IMR-90 (cell line): Measurements from ENCODE around the gene ADAMTS3. TPM values are rescaled to one million over a fixed set of nuclear protein-coding genes. Genes with fewer than 3 reads are reported as not detected.

Experiments used
- ATAC-seq: fragments of 200-7000 bp; cut with Tn5 transposase; 2 replicates; pipeline ENCODE4 v1.9.1; 2020; ENCODE audit warnings: low read depth, mild to moderate bottlenecking, moderate library complexity
- BruUV-seq: library from RNA; stranded (reverse); fragments of 400-500 nt; replicated peaks from 2 replicates; lab custom pipeline; 2021; lab: Mats Ljungman, UMichigan
- CTCF ChIA-PET: fragments of 300-600 bp; formaldehyde crosslinking; extraction: SDS; loops from one replicate; lab custom pipeline; 2021; ENCODE audit warnings: antibody characterized with exemption; lab: Yijun Ruan, JAX
- POLR2A ChIA-PET: fragments of 300-600 bp; sonication (Branson Sonifier 250); formaldehyde crosslinking; loops from one replicate; lab custom pipeline; 2022; ENCODE audit warnings: antibody characterized with exemption; ENCODE audit not compliant: unreplicated experiment; lab: Charles Lee
- DNase-seq: peaks from one replicate; pipeline ENCODE4 v3.0.0; 2013
- H2AFZ ChIP-seq: replicated peaks from 2 replicates; pipeline ENCODE3; 2013; ENCODE audit warnings: low read length, mild to moderate bottlenecking; ENCODE audit not compliant: poor library complexity
- H2AK5ac ChIP-seq: 2 replicates; pipeline ENCODE4 v1.6.1; 2013; ENCODE audit warnings: low read depth, low read length, inconsistent platforms
- H2AK9ac ChIP-seq: replicated peaks from 2 replicates; pipeline ENCODE3; 2013; ENCODE audit warnings: mild to moderate bottlenecking, low read depth, low read length, moderate library complexity; ENCODE audit not compliant: poor library complexity
- H2BK120ac ChIP-seq: 2 replicates; pipeline ENCODE4 v1.6.1; 2013; ENCODE audit warnings: low read depth, low read length, inconsistent platforms
- H2BK15ac ChIP-seq: 3 replicates; pipeline ENCODE4 v1.6.1; 2013; ENCODE audit warnings: low read depth, low read length, inconsistent platforms
- H2BK20ac ChIP-seq: 2 replicates; pipeline ENCODE4 v1.6.1; 2013; ENCODE audit warnings: low read depth, mild to moderate bottlenecking, inconsistent platforms, low read length, moderate library complexity
- H2BK5ac ChIP-seq: 2 replicates; pipeline ENCODE4 v1.6.1; 2013; ENCODE audit warnings: mild to moderate bottlenecking, low read depth, low read length, inconsistent platforms; ENCODE audit not compliant: poor library complexity, severe bottlenecking
- H3K14ac ChIP-seq: replicated peaks from 2 replicates; pipeline ENCODE4 v1.6.1; 2013; ENCODE audit warnings: low read depth, low read length, inconsistent platforms
- H3K18ac ChIP-seq: 2 replicates; pipeline ENCODE4 v1.6.1; 2013; ENCODE audit warnings: low read depth, low read length, control low read depth
- H3K23ac ChIP-seq: 2 replicates; pipeline ENCODE4 v1.6.1; 2013; ENCODE audit warnings: low read depth, low read length, inconsistent platforms
- H3K27ac ChIP-seq: 2 replicates; pipeline ENCODE4 v1.5.1; 2013; ENCODE audit warnings: mild to moderate bottlenecking, control low read depth, low read length; ENCODE audit not compliant: insufficient read depth
- H3K27me3 ChIP-seq: 2 replicates; pipeline ENCODE4 v1.6.1; 2013; ENCODE audit warnings: low read length; ENCODE audit not compliant: control insufficient read depth, insufficient read depth
- H3K36me3 ChIP-seq: 2 replicates; pipeline ENCODE4 v1.6.1; 2013; ENCODE audit warnings: low read length, mixed read lengths; ENCODE audit not compliant: control insufficient read depth, insufficient read depth
- H3K4ac ChIP-seq: 2 replicates; pipeline ENCODE4 v1.6.1; 2013; ENCODE audit warnings: low read depth, low read length, inconsistent platforms
- H3K4me1 ChIP-seq: 2 replicates; pipeline ENCODE4 v1.6.1; 2013; ENCODE audit warnings: low read length, mixed read lengths; ENCODE audit not compliant: control insufficient read depth, insufficient read depth
- H3K4me2 ChIP-seq: 2 replicates; pipeline ENCODE4 v1.6.1; 2013; ENCODE audit warnings: low read depth, mild to moderate bottlenecking, control low read depth, low read length, moderate library complexity
- H3K4me3 ChIP-seq: 2 replicates; pipeline ENCODE4 v1.5.1; 2013; ENCODE audit warnings: low read depth, mild to moderate bottlenecking, control low read depth, low read length, moderate library complexity; ENCODE audit not compliant: insufficient read depth
- H3K56ac ChIP-seq: 2 replicates; pipeline ENCODE4 v1.6.1; 2013; ENCODE audit warnings: low read length, inconsistent platforms; ENCODE audit not compliant: insufficient read depth; ENCODE audit errors: extremely low read depth
- H3K79me1 ChIP-seq, 2 experiments: 2 replicates each; pipeline ENCODE4 v1.6.1; 2013; ENCODE audit warnings: low read length in 2 of 2, inconsistent platforms in 1 of 2, low read depth in 1 of 2
- H3K9ac ChIP-seq: 2 replicates; pipeline ENCODE4 v1.6.1; 2013; ENCODE audit warnings: low read depth, low read length, control low read depth
- H3K9me1 ChIP-seq: 2 replicates; pipeline ENCODE4 v1.6.1; 2013; ENCODE audit warnings: low read length, inconsistent platforms; ENCODE audit not compliant: insufficient read depth
- H3K9me3 ChIP-seq: 2 replicates; pipeline ENCODE4 v1.6.1; 2013; ENCODE audit warnings: low read length; ENCODE audit not compliant: control insufficient read depth, insufficient read depth
- H4K20me1 ChIP-seq: 2 replicates; pipeline ENCODE4 v1.6.1; 2013; ENCODE audit warnings: low read length, inconsistent platforms; ENCODE audit not compliant: insufficient read depth
- H4K5ac ChIP-seq: 2 replicates; pipeline ENCODE4 v1.6.1; 2013; ENCODE audit warnings: mild to moderate bottlenecking, low read depth, low read length, control low read depth
- H4K8ac ChIP-seq, 2 experiments: 2 replicates each; pipeline ENCODE4 v1.6.1; 2013; ENCODE audit warnings: low read depth in 2 of 2, low read length in 2 of 2, control low read depth in 1 of 2, inconsistent platforms in 1 of 2
- H4K91ac ChIP-seq: 2 replicates; pipeline ENCODE4 v1.6.1; 2013; ENCODE audit warnings: low read depth, low read length, inconsistent platforms; ENCODE audit not compliant: insufficient read depth
- CEBPB ChIP-seq: IDR thresholded peaks from 2 replicates; pipeline ENCODE4 v1.6.1; 2012; ENCODE audit warnings: low read depth, low read length, improper control_type of control experiment
- FOS ChIP-seq: fragments of 150-350 bp; IDR thresholded peaks from 2 replicates; pipeline ENCODE4 v1.6.1; 2016; ENCODE audit warnings: low read depth, low read length
- NFE2L2 ChIP-seq: fragments of 150-350 bp; IDR thresholded peaks from 2 replicates; pipeline ENCODE4 v1.6.1; 2016; ENCODE audit warnings: low read depth, mild to moderate bottlenecking, low read length
- POLR2A ChIP-seq: IDR thresholded peaks from 2 replicates; pipeline ENCODE4 v1.6.1; 2012; ENCODE audit warnings: mild to moderate bottlenecking, low read depth, low read length
- RFX5 ChIP-seq: IDR thresholded peaks from 2 replicates; pipeline ENCODE4 v1.8.0; 2012; ENCODE audit warnings: low read depth, mild to moderate bottlenecking, low read length, moderate library complexity
- WGBS, 2 experiments: methylation state at CpG; one replicate each; pipeline versions ENCODE4 v1.1.5 to v1.1.7; 2013; ENCODE audit warnings: missing lambda C conversion rate in 2 of 2; ENCODE audit not compliant: insufficient read length in 1 of 2; ENCODE audit errors: extremely low coverage in 2 of 2; 5-methylcytosine and 5-hydroxymethylcytosine counted together
- dilution Hi-C: fragments of 300-500 bp; cut with HindIII; formaldehyde crosslinking; loops from one replicate; pipeline ENCODE4 v1.14.3; 2018; ENCODE audit warnings: low sequenced_read_pairs; ENCODE audit not compliant: unreplicated experiment
- in situ Hi-C: fragments of 300-500 bp; cut with MboI; formaldehyde crosslinking; loops from 3 replicates; pipeline ENCODE4 v1.14.3; 2019; ENCODE audit warnings: low sequenced_read_pairs, inconsistent platforms, mixed read lengths
- intact Hi-C: fragments of 100-400 bp; cut with micrococcal nuclease; formaldehyde crosslinking; loops from 2 replicates; pipeline ENCODE4 v1.10.0; 2022
- polyA plus RNA-seq, 3 experiments: library from polyadenylated mRNA; depleted of rRNA; stranded (reverse); fragments of >200 nt; gene quantifications; 2 replicates each; pipeline ENCODE4 v1.2.3, GENCODE V29; 2012; ENCODE audit warnings: low replicate concordance in 1 of 3
- total RNA-seq: library from RNA; depleted of rRNA; stranded (reverse); fragments of >200 nt; gene quantifications from 2 replicates; pipeline ENCODE4 v1.2.3, GENCODE V29; 2012
- TF ChIP-seq, protein P1 (sequence below): conservative IDR thresholded peaks from 2 replicates; pipeline ENCODE4 v1.5.1; 2012; ENCODE audit warnings: mild to moderate bottlenecking, low read depth, low read length, improper control_type of control experiment

The ADAMTS3 gene
- total and polyA plus RNA-seq, 2 of the 4 experiments (the other 2 are of a cell fraction), result 0.68 to 2.9 TPM

DNA sequence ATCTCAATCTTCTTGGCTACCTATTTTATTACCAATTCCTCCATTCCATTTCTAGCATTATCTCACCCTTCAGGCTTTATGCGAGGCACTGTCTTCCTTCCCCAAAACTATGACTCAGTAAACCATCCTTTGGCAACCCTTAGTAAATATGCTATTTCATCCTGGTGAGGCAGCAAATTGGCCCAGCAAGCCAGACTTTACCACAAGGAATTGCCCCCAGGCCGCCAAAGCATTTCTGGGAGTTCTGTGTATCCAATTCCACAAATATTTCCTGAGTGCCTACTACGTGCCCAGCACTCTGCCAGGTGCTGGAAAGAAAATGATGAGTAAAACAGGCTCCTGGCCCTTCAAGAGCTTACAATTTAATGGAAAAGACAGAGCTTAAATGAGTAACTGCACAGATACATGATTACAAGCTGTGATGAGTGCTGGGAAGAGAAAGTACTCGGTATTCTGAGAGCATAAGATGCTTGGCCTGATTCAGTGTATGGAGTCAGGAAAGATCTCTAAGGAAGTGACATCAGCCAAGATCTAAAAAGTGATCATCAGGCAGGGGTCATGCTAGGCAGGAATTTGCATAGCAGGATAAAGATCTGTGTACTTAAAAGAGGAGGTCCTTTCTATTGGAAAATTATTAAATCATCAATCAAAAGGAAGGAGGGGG is 193.8 kb downstream of the ADAMTS3 start:
- H3K56ac ChIP-seq, result no peak overlapping the region
- DNase-seq, result peak; percentile 69
- H3K23ac ChIP-seq, result no peak overlapping the region
- H3K36me3 ChIP-seq, result no peaks in the 10 kb centered on the region
- peak; percentile 13; the same call in 1 of the 2 replicates for TF ChIP-seq FOS
- peak; percentile 34; the same call in 1 of the 2 replicates for TF ChIP-seq CEBPB
- TF ChIP-seq POLR2A, result no peak
- TF ChIP-seq, protein P1, sequence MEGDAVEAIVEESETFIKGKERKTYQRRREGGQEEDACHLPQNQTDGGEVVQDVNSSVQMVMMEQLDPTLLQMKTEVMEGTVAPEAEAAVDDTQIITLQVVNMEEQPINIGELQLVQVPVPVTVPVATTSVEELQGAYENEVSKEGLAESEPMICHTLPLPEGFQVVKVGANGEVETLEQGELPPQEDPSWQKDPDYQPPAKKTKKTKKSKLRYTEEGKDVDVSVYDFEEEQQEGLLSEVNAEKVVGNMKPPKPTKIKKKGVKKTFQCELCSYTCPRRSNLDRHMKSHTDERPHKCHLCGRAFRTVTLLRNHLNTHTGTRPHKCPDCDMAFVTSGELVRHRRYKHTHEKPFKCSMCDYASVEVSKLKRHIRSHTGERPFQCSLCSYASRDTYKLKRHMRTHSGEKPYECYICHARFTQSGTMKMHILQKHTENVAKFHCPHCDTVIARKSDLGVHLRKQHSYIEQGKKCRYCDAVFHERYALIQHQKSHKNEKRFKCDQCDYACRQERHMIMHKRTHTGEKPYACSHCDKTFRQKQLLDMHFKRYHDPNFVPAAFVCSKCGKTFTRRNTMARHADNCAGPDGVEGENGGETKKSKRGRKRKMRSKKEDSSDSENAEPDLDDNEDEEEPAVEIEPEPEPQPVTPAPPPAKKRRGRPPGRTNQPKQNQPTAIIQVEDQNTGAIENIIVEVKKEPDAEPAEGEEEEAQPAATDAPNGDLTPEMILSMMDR, result no peak
- TF ChIP-seq RFX5, result no peak
- peak; percentile 57; the same call in 1 of the 2 replicates for TF ChIP-seq NFE2L2
- no peak overlapping the region for H2AK5ac ChIP-seq
- ChIA-PET CTCF (interaction anchor here (0.6 kb wide), 1 partner anchor 19 kb away, joined by 4 read pairs; no protein-coding TSS in a partner anchor), POLR2A (no interaction called here)
- peaks cover 10% of the 10 kb centered on the region for H3K4me1 ChIP-seq
- H4K8ac ChIP-seq, result peak overlapping the region in 1 of 2 experiments; percentile 56; a peak in 1 of 4 replicates
- no peak overlapping the region for H2AK9ac ChIP-seq
- WGBS, 2 experiments, result 14% methylated on average over 1 of the region's 4 CpGs; no CpG with 5 or more reads in 1 of the 2 experiments
- H4K91ac ChIP-seq, result peak overlapping the region; percentile 44; the same call in 1 of the 2 replicates
- no peak overlapping the region for H3K9ac ChIP-seq
- H3K14ac ChIP-seq, result no peak overlapping the region; the same call in 1 of the 2 replicates
- no peak overlapping the region for H2AFZ ChIP-seq
- no peak overlapping the region for H3K4me2 ChIP-seq
- no peaks in the 10 kb centered on the region for H3K9me3 ChIP-seq
- peak overlapping the region; percentile 78 for H2BK20ac ChIP-seq
- H3K4me3 ChIP-seq, result no peak overlapping the region
- dilution Hi-C loops (no loop called here), intact Hi-C loops (loop anchor here (5.0 kb wide), 1 partner anchor 63 kb away; no protein-coding TSS in a partner anchor), in situ Hi-C loops (no loop called here)
- ATAC-seq, result peak; percentile 54
- H4K5ac ChIP-seq, result peak overlapping the region; percentile 52; the same call in 1 of the 2 replicates
- BruUV-seq, result no TSS peak
- no peaks in the 10 kb centered on the region for H3K79me1 ChIP-seq
- H3K18ac ChIP-seq, result peak overlapping the region; percentile 60; the same call in 1 of the 2 replicates
- H2BK5ac ChIP-seq, result peak overlapping the region; percentile 69
- no peak overlapping the region for H3K27ac ChIP-seq
- H4K20me1 ChIP-seq, result no peaks in the 10 kb centered on the region
- H3K9me1 ChIP-seq, result no peaks in the 10 kb centered on the region
- H3K27me3 ChIP-seq, result no peaks in the 10 kb centered on the region
- H2BK120ac ChIP-seq, result peak overlapping the region; percentile 72
- H3K4ac ChIP-seq, result peak overlapping the region; percentile 70; the same call in 1 of the 2 replicates
- H2BK15ac ChIP-seq, result no peak overlapping the region
